GM23248 (cell line): ENCODE data around the gene TRMT1.

Experiments
- EZH2 ChIP-seq: fragments of 200-600 bp; sonication (generic); IDR thresholded peaks from 2 replicates; pipeline ENCODE4 v1.6.1; 2018; ENCODE audit warnings: antibody characterized with exemption, mild to moderate bottlenecking; ENCODE audit not compliant: insufficient read depth, poor library complexity, severe bottlenecking
- EZH2phosphoT487 ChIP-seq: fragments of 200-600 bp; sonication (generic); IDR thresholded peaks from 2 replicates; pipeline ENCODE4 v1.6.1; 2018; ENCODE audit warnings: antibody characterized with exemption, moderate library complexity, mild to moderate bottlenecking, low read depth; ENCODE audit not compliant: insufficient read depth

- TF ChIP-seq EZH2 (no peak), EZH2phosphoT487 (no peak)
Measured at GRCh38 chr19:13112555-13112954, 4.0 kb downstream of the TRMT1 start.
